Anterior cingulate cortex (tissue), 58 donors: ENCODE results near the gene COL25A1.
"Not testable (repeated sequence)": the region's sequence is repeated elsewhere in the genome, so short reads cannot be mapped to it uniquely, and the experiment has no call there.

Experiments
- DNase-seq, 58 donors: peaks; one replicate each; lab custom pipeline; 2025; lab: John Stamatoyannopoulos, UW

The COL25A1 gene

DNA sequence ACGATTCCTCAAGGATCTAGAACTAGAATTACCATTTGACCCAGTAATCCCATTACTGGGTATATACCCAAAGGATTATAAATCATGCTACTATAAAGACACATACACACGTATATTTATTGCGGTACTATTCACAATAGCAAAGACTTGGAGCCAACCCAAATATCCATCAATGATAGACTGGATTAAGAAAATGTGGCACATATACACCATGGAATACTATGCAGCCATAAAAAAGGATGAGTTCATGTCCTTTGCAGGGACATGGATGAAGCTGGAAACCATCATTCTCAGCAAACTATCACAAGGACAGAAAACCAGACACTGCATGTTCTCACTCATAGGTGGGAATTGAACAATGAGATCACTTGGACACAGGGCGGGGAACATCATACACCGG is 368.5 kb downstream of the COL25A1 start:
- DNase-seq: not testable (repeated sequence)

DNA sequence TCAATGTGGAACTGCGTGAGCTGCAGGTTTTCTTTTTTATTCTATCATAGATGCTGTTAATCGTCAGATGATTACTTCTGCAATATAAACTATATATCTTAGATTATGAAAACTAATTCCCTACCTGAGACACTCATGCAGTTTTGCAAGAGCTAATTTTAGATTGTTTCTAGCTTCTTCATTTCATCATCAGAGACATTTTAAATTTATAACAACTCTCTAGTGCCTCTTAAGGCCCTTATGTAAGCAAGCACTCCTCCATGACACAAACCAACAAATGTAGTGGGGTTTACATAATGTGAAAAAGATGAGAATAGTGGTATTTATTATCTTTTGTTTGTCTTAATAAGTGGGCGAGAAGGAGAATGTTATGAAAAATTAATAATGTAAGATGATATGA is 369.4 kb downstream of the COL25A1 start:
- no peak for DNase-seq

DNA sequence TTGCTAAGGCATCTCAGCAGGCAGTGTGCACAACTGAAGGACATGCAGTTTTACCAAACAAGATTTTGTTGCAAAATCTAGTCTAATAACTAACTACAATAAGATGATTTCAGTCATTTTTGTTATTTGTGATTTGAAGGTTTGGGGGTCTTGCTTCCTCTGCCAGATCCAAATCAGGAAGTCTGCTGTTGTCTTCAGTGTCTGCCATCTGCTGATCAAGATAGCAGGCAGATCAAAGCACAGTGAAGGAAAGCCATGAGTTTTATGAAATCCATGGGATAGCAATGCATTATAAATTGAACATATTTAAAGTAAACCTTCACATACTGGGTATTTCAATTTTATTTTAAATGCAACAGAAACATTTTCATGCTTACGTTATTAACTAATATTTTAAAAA is 370.5 kb downstream of the COL25A1 start:
- no peak for DNase-seq

DNA sequence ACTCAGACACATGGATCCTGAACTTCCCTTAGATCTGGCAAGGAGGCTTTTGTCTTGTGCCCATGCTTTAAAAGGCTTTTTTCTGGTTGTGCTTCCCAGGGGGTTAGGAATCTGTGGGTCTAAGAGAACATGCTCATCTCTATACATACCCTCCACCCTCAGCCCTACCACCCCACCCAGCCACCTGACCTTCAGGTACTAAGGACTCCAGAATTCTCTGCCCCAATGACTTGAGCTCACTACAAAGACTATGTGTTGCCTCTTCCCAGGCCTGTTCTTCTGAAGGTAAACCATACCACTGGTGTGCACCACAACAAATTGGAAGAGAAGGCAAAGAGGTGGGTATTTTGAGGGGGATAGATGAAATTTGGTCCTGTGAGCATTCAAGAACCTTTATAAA is 372.3 kb downstream of the COL25A1 start:
- DNase-seq: no peak

DNA sequence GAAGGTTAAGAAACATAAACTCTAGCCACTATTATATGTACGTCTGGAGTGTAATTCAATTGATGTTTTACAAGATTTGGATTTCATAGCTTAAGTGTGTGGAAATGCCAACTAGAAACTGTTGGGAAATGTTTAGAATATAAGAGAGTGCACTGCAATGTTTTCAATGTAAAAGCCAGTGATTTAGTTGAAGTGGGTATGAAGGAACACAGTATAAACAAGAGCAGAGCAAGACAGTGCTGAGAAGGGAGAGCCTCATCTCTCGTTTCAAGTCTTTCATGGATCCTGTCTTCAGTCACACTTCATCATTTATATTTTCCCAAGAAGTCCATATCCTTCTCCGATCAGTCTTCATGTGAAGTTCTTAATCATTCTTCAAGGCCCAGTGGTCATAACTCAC is 375.7 kb downstream of the COL25A1 start:
- DNase-seq: no peak

DNA sequence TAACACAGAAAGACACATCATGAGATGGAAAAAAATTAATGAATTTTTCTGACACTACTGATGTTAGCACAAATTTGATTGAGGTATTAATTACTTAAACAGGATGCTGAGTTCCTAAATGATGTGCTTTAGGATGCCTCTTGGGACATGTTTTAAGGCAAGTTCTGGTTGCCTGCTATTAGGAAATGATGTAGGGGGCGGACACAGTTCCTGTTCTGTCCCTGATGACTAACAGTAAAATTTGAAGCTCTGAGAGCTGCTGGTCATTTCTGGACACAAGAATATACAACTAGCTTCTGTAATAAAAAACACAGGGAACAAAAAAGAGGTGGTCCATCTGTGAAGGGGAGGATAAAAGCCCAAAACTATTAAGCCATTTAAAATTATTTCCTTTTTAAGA is 376.4 kb downstream of the COL25A1 start:
- no peak for DNase-seq

DNA sequence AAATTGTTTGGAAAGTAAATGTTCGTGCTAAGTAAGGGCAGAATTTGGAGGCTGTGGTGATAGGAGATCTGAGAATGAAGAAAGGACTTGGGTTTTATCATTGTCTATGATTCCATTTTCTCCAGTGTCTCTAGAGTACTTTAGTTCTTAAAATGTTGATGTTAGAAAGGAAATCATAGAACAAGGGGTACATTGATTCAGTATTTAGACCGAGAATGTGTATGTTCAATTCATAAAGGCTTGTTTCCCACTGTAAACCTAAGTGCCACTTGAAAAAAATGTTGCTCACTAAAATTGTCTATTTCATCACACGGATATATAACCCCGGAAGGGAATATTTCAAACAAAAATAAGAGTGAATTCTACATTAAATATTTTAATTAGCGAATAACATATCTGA is 380.3 kb downstream of the COL25A1 start:
- DNase-seq: no peak

DNA sequence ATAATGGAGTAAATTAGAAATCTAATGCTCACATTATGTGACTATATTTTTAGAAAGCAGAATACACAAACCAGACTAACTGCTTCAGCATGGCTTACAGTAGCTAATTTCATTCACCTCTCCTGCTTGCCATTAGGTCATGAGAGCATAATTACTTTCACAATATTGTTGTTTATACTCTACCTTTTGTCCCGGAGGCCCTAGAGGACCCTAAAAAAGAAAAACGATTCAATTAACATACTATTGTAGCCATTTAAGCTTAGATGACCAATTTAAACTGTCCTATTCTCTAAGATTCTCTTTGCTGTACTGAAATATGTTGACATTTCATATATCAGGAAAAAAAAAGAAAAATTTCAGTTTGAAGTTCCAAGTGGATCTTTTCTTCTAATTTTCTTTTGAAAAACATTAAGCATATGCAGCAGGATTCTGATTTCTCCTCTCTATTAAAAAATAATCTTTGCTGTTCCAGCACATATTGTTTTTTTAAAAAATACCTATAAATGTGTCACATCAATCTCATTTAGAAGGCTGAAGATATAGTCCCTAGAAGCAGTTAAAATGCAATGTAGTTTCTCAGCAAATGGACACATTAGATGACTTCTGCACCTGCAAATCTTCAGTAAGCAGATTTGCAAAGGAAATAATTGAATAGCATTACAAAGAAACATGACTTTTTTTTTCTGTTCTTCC is 381.9 kb downstream of the COL25A1 start:
- DNase-seq: no peak

DNA sequence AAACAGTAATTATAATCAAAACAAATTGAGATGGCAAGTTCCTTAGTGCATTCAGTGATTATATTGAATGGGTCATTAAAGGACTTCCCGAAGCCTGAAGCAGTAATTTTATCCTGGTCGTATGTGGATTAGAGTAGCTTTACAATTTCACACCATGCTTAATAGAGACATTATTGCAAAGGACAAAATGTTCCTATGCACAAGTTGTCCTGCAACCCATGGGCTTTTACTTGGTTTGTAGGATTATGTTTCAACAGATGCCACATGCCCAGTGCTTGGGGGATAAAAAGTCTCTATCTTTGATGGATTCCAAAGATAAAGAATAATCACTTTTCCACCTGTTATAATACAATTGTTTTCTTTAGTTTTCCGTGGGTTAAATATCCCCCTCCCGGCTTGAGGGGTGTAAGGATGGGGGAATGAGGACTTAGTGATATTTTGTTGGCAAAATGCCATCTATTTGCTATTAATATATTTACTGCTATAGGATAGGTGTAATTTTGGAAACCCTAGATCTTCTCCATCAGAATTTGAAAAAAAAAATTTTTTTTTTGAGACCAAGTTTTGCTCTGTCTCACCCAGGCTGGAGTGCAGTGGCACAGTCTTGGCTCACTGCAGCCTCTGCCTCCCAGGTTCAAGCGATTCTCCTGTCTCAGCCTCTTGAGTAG is 383.1 kb downstream of the COL25A1 start:
- DNase-seq: no peak

DNA sequence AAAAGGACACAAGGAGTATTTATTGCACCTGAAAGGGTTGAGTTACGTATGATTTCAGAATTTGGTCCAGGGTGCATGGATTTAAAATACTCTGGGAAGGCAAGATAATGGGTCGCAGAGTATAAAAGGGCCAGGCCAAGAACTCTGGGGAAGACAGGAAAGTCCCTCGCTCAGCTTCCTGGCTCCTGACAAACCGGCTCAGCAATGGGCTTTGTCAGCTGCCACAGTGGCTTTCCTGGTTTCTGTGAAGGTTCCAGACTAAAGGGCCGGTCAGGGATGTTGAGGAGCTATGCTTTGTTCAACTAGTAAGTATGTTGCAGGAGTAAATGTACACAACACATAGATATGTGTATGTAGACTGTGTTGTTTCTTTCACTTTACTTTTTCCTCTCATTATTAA is 385.2 kb downstream of the COL25A1 start:
- DNase-seq: no peak

DNA sequence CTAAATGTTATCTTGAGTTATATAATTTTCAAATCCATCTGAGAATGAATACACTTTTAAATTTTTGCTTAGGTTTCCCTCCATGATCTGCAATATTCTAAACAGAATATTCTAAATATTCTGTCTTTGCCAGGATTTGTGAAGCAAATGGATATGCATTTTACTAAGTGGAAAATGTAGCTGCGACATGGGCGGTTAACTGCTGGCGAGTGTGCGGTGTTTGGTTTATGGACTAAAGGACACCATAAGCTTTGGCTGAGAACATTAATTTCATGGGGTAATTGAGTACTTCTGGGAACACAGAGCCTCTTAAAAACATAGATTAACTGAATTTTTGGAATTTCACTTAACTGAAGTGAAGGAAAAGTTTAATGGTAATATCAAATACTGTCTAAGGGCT is 385.8 kb downstream of the COL25A1 start:
- DNase-seq: no peak

DNA sequence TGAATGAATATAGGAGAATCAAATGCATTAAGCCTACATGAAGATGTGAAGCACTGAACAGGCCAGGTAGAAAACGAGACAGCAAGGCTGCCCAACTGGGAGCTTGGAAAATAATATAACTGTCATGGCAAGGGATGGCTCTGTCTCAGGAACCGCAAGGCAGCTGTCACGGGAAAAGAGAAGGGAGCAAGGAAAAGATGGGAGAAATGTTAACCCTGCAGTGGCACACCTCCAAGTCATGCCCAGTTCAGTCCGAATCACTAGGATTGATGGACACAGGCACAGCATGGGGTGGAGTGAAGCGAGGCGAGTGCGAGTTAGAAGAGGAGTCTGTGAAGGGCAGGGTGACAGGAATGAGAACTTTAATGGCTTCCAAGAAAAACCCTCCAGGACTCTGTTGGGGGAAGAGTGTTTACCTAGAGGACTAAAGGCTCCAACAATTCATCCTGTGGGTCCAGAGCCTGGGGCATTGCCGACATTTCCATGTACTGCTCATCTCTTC is 395.5 kb downstream of the COL25A1 start:
- DNase-seq: no peak

DNA sequence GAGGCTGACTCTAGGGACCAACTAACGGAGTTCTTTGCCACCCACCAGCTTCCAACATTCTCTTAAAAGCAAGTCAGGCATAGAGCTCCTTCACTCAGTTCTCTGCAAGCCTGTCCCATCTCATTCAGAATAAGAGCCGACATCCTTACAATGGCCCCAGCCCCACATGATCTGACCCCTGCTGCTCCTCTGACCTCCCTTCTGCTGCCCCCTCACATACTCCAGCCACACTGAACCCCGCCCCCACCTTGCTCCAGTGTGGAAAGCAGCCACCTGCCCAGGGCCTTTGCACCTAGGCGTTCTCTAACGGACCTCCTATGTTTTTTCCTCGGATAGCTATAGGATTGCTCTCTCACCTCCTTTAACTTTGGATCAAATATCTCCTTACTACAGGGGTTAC is 396.5 kb downstream of the COL25A1 start:
- no peak for DNase-seq

DNA sequence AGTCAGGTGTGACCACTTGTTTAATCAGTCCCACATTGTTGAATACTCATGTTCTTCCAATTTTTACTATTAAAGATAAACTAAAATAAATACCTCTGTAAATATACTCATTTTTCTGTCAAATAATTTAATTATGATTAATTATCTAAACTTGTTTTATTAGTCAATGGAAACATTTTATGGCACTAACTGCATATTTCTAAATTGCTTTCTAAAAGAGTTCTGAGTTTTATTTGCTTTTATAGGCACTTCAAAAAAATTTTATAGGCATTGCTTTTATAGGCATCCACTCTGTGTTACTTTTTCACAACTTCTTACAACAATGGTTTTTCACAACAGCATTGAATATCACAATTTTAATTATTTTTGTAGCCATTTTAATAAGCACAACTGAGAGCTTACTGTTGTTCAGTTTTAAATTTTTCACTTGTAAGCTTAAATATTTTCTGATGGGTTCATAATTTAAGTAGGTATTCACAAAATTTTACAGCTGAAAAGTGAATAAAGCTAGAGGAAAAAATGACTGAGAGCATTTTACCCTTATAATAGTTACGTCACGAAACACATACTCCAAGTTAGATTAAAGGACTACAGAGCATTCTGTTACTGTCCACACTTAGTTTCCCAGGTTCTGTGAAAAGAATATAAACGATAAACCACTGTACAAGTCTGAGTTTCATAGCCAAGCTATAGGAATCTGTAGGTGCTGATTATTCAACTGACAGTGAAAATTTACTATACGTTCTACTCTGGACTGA is 398.8 kb downstream of the COL25A1 start:
- DNase-seq: no peak

DNA sequence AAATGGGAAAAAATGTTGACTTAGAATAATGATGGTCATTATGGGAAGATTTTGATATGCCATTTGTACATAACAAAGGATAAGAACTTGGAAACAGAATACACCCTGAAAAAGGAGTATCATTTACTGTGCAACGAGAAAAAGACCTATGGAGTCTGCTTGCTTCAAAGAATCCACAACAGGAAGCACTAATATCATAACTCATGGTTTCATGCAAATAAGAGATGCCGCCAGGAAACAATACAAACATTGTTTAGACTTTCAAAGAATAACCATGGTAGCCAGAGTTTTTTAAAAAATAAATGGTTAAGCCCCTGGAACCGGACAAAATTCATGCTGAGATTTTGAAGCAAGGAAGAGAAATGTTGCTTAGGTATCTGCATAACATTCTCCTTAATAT is 399.7 kb downstream of the COL25A1 start:
- DNase-seq: no peak

DNA sequence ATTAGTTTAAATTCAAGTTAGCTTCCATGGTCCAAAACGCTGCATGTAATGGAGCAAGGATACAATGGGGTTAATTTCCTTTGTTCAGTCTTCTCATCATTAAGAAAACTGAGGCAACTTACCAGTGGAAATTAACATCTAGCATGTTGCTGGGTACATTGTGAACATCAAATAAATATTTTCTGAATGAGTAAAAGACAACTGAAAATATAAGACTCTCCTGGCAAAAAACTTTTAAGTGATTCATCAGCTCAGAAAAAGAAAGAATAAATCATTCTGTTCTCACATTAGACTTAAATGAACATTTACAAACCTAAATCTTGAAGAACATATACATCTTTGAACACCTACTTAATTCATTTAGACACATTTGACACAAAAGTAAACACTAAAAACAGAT is 401.2 kb downstream of the COL25A1 start:
- no peak for DNase-seq

DNA sequence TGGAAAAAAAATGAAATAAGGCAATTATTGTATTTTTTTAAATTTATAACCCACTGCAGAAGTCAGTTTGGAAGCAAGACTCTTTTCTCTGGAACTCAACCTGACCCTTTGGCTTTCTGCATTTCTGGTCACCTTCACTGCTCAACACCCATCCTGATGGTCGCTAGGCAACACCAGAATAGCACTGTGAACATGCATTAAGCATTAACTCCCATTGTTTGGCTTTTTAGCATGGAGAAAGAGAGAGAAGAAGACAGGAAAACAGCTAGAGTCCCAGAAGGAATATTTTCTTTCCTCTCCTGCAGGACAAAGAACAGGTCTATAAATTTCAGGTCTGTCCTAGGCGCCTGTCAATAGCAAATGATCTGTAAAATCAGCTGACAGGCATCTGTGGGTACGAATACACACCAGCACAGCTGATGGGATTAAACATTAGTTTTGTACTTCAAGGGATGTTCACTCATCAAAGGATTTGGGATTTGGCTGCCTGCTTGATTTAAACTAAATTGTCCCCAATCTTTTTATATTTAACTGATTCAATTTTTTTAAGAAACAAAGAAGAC is 402.4 kb downstream of the COL25A1 start:
- no peak for DNase-seq

DNA sequence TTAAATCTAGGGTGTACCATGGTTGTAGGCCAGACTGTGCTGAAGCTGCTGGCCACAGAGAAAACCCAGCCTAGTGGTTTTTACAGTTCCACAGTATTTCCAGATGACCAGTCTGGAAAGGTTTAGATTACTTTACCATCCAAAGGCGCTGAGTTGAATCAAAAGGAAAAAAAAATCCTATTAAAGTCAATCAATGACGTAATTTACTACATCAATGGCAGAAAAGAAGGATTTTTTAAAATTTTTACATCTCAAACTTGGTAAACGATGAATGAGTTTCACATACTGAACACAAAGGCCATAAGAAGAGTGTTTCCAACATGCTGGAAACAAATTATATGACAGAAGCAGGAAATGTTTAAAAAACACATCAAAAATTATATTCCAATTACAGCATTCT is 409.0 kb downstream of the COL25A1 start:
- DNase-seq: no peak

DNA sequence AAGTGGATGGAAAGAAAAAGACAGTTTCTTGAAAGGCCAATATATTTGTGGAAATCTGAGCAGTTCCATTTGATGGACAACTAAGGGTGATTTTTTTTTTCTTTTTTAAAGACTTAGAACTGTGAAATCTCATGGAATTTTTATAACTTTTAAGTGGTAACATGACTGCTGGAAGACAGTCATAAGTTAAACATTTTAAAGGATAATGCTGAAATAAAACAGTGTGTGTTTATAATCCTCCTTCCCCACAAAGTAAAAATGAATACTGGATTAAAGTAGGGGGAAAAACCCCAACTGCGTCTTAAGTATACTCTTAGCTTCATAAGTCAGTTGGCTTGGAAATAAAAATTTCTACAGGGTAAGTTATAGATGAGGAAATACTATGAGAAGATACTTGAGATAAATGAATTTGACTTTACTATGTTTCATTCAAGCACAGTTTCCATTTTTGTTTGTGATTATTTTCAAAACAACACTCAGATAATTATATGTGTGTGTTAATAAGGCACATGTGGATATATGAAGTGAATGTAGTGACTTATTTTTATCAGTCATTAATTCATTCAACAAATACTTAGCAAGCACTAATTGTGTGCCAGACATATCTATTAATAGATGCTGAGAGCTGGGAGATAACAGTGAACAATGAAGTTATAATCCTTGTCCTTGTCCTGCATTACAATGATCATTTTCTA is 410.4 kb downstream of the COL25A1 start:
- no peak for DNase-seq

DNA sequence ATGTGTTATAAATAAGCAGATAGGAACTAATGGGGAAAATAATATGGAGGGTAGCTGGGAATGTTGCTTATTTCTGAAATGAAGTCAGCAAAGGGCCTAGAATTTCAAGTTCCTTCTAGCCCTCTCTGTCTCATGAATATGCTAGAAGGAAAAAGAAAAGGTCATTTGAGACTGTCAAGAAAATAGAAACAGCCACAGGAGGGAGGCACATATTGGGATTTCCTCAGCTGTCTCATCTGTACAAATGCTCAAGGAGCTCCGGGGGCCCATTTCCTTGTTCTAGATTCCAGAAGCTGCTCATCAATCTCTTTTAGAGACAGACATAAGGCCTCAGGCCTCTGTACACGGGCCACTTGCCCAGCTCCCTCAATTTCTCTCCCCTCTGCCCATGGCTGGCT is 412.0 kb downstream of the COL25A1 start:
- no peak for DNase-seq
